ENCODE results near the gene TFR2.

- TF ChIP-seq CTCF (conservative IDR thresholded peaks at IDR 0.05) (no peak), EZH2 (IDR thresholded peaks at IDR 0.05; ENCODE audit: low read depth) (no peak)
Observed at GRCh38 chr7:100673942-100674410, 32.6 kb upstream of the TFR2 start.
